SK-N-SH (cell line): Measurements from ENCODE around the gene CLPSL2. TPM values are rescaled to one million over a fixed set of nuclear protein-coding genes. Genes with fewer than 3 reads are reported as not detected.

Source experiments
- CTCF ChIA-PET: fragments of 300-600, 350-600 bp; formaldehyde crosslinking; extraction: SDS; loops from one replicate; lab custom pipeline; 2021; lab: Yijun Ruan, JAX
- POLR2A ChIA-PET: fragments of 350-600 bp; sonication (Branson Sonifier 250); formaldehyde crosslinking; extraction: SDS; loops from one replicate; lab custom pipeline; 2020; ENCODE audit warnings: antibody characterized with exemption, inconsistent platforms; lab: Yijun Ruan, JAX
- DNase-seq: peaks from one replicate; pipeline ENCODE4 v3.0.0; 2012
- H2AFZ ChIP-seq: fragments of 200-600 bp; sonication (generic); 2 replicates; pipeline ENCODE4 v1.8.1; 2016; ENCODE audit warnings: antibody characterized with exemption, mild to moderate bottlenecking, low read depth
- H3F3A ChIP-seq: fragments of 200-600 bp; sonication (generic); replicated peaks from 2 replicates; pipeline ENCODE3; 2016; ENCODE audit warnings: antibody characterized with exemption, mild to moderate bottlenecking; ENCODE audit not compliant: insufficient read depth
- H3K27ac ChIP-seq, 2 experiments: fragments of 200-500 bp in 1 of 2; fragments of 200-600 bp in 1 of 2; sonication (Bioruptor generic) in 1 of 2; sonication (generic), shearing (Covaris generic) in 1 of 2; 2 replicates each; pipeline versions ENCODE4 v1.5.1 to v1.6.1; 2014 to 2016; ENCODE audit warnings: low read depth in 2 of 2, inconsistent platforms in 1 of 2, low read length in 1 of 2, mild to moderate bottlenecking in 1 of 2, mixed read lengths in 1 of 2
- H3K27me3 ChIP-seq: fragments of 200-600 bp; sonication (generic), shearing (Covaris generic); 2 replicates; pipeline ENCODE4 v1.6.1; 2016; ENCODE audit warnings: mixed run types; ENCODE audit not compliant: insufficient read depth
- H3K36me3 ChIP-seq, 2 experiments: fragments of 200-500 bp in 1 of 2; fragments of 200-600 bp in 1 of 2; sonication (Bioruptor generic) in 1 of 2; sonication (generic) in 1 of 2; replicated peaks in 1 of 2; 2 replicates each; pipeline versions ENCODE3 to v1.5.1; 2014 to 2016; ENCODE audit warnings: low read length in 1 of 2, mild to moderate bottlenecking in 1 of 2; ENCODE audit not compliant: insufficient read depth in 2 of 2, control insufficient read depth in 1 of 2
- H3K4me1 ChIP-seq, 2 experiments: fragments of 200-500 bp in 1 of 2; fragments of 200-600 bp in 1 of 2; sonication (Bioruptor generic) in 1 of 2; sonication (generic), shearing (Covaris generic) in 1 of 2; 2 replicates each; pipeline versions ENCODE4 v1.5.1 to v1.6.1; 2014 to 2016; ENCODE audit warnings: low read depth in 1 of 2, low read length in 1 of 2, mixed run types in 1 of 2; ENCODE audit not compliant: insufficient read depth in 2 of 2, control insufficient read depth in 1 of 2
- H3K4me2 ChIP-seq: fragments of 200-600 bp; sonication (generic), shearing (Covaris generic); 2 replicates; pipeline ENCODE4 v1.6.1; 2017; ENCODE audit warnings: mixed run types
- H3K4me3 ChIP-seq, 2 experiments: fragments of 200-500 bp in 1 of 2; fragments of 200-600 bp in 1 of 2; sonication (Bioruptor generic) in 1 of 2; sonication (generic), shearing (Covaris generic) in 1 of 2; 2 replicates each; pipeline versions ENCODE4 v1.5.1 to v1.8.1; 2014 to 2016; ENCODE audit warnings: low read depth in 2 of 2, inconsistent platforms in 1 of 2, low read length in 1 of 2, mild to moderate bottlenecking in 1 of 2, mixed read lengths in 1 of 2, moderate library complexity in 1 of 2
- H3K79me2 ChIP-seq: fragments of 200-600 bp; sonication (generic); 2 replicates; pipeline ENCODE4 v1.8.1; 2017; ENCODE audit warnings: mild to moderate bottlenecking; ENCODE audit not compliant: insufficient read depth
- H3K9ac ChIP-seq: fragments of 200-600 bp; sonication (generic); 2 replicates; pipeline ENCODE4 v1.6.1; 2017; ENCODE audit warnings: mixed run types
- H3K9me2 ChIP-seq: fragments of 200-600 bp; sonication (generic); 2 replicates; pipeline ENCODE4 v1.6.1; 2017; ENCODE audit warnings: mixed run types
- H3K9me3 ChIP-seq: fragments of 200-600 bp; sonication (generic); 2 replicates; pipeline ENCODE4 v1.6.1; 2017; ENCODE audit warnings: mixed run types, mild to moderate bottlenecking, moderate library complexity
- H4K20me1 ChIP-seq: fragments of 200-600 bp; sonication (generic); 2 replicates; pipeline ENCODE4 v1.6.1; 2017; ENCODE audit warnings: mild to moderate bottlenecking, mixed run types; ENCODE audit not compliant: insufficient read depth
- CTCF ChIP-seq: fragments of 200-600 bp; sonication (generic); IDR thresholded peaks from 2 replicates; pipeline ENCODE4 v1.6.1; 2017; ENCODE audit warnings: antibody characterized with exemption, mild to moderate bottlenecking, moderate library complexity
- EZH2phosphoT487 ChIP-seq: fragments of 200-600 bp; sonication (generic); IDR thresholded peaks from 2 replicates; pipeline ENCODE4 v1.6.1; 2017; ENCODE audit warnings: low read depth, mixed run types, mild to moderate bottlenecking, antibody characterized with exemption, moderate library complexity, borderline replicate concordance
- FOXJ3 ChIP-seq: sonication (generic); formaldehyde crosslinking; IDR thresholded peaks from 2 replicates; pipeline ENCODE4 v1.5.1; 2020; ENCODE audit warnings: mild to moderate bottlenecking, missing genetic modification reagents
- FOXM1 ChIP-seq: IDR thresholded peaks from 2 replicates; pipeline ENCODE4 v1.4.0; 2012; ENCODE audit warnings: low read depth, mild to moderate bottlenecking
- GABPA ChIP-seq: IDR thresholded peaks from 2 replicates; pipeline ENCODE4 v1.4.0; 2012; ENCODE audit warnings: low read depth, mild to moderate bottlenecking
- JUND ChIP-seq: IDR thresholded peaks from 2 replicates; pipeline ENCODE4 v1.4.0; 2012
- NFIC ChIP-seq: IDR thresholded peaks from 2 replicates; pipeline ENCODE4 v1.4.0; 2012; ENCODE audit warnings: borderline replicate concordance
- NRF1 ChIP-seq: IDR thresholded peaks from 2 replicates; pipeline ENCODE4 v1.6.1; 2012; ENCODE audit warnings: low read depth, mild to moderate bottlenecking, low read length
- RCOR1 ChIP-seq: fragments of 150-350 bp; IDR thresholded peaks from 2 replicates; pipeline ENCODE4 v1.6.1; 2017; ENCODE audit warnings: antibody characterized with exemption, low read length
- REST ChIP-seq: IDR thresholded peaks from 2 replicates; pipeline ENCODE4 v1.6.1; 2012; ENCODE audit warnings: mild to moderate bottlenecking, low read depth, low read length, moderate library complexity
- RFX5 ChIP-seq: IDR thresholded peaks from 2 replicates; pipeline ENCODE4 v1.6.1; 2012; ENCODE audit warnings: mild to moderate bottlenecking, improper control_type of control experiment, low read length
- SMC3 ChIP-seq: IDR thresholded peaks from 2 replicates; pipeline ENCODE4 v1.6.1; 2012; ENCODE audit warnings: low read depth, low read length, improper control_type of control experiment
- TEAD4 ChIP-seq: IDR thresholded peaks from 2 replicates; pipeline ENCODE4 v1.4.0; 2012; ENCODE audit warnings: mild to moderate bottlenecking, borderline replicate concordance; ENCODE audit not compliant: insufficient read depth
- USF1 ChIP-seq: IDR thresholded peaks from 2 replicates; pipeline ENCODE4 v1.4.0; 2012; ENCODE audit warnings: low read depth, borderline replicate concordance
- WGBS: methylation state at CpG from one replicate; pipeline ENCODE4 v1.1.6; 2017; ENCODE audit warnings: low lambda C conversion rate; 5-methylcytosine and 5-hydroxymethylcytosine counted together
- polyA plus RNA-seq, 3 experiments: library from polyadenylated mRNA; depleted of rRNA; stranded (reverse); fragments of >200 nt; gene quantifications; 2 replicates each; pipeline ENCODE4 v1.2.3, GENCODE V29; 2012
- TF ChIP-seq, protein P1 (sequence below): IDR thresholded peaks from 2 replicates; pipeline ENCODE4 v1.4.0; 2012; ENCODE audit warnings: low read depth, borderline replicate concordance
- TF ChIP-seq, protein P2 (sequence below): IDR thresholded peaks from 2 replicates; pipeline ENCODE4; 2012

Gene CLPSL2
- polyA plus RNA-seq, 1 of the 3 experiments (the other 2 are of a cell fraction), result not detected

GRCh38 chr6:35790683-35791082 is 14.3 kb downstream of the CLPSL2 start (continued):
- TF ChIP-seq, protein P1, sequence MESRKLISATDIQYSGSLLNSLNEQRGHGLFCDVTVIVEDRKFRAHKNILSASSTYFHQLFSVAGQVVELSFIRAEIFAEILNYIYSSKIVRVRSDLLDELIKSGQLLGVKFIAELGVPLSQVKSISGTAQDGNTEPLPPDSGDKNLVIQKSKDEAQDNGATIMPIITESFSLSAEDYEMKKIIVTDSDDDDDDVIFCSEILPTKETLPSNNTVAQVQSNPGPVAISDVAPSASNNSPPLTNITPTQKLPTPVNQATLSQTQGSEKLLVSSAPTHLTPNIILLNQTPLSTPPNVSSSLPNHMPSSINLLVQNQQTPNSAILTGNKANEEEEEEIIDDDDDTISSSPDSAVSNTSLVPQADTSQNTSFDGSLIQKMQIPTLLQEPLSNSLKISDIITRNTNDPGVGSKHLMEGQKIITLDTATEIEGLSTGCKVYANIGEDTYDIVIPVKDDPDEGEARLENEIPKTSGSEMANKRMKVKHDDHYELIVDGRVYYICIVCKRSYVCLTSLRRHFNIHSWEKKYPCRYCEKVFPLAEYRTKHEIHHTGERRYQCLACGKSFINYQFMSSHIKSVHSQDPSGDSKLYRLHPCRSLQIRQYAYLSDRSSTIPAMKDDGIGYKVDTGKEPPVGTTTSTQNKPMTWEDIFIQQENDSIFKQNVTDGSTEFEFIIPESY, result no peak
- no peak for TF ChIP-seq NRF1
- no peak for TF ChIP-seq GABPA
- TF ChIP-seq, all 33 proteins: peak for 0

DNA sequence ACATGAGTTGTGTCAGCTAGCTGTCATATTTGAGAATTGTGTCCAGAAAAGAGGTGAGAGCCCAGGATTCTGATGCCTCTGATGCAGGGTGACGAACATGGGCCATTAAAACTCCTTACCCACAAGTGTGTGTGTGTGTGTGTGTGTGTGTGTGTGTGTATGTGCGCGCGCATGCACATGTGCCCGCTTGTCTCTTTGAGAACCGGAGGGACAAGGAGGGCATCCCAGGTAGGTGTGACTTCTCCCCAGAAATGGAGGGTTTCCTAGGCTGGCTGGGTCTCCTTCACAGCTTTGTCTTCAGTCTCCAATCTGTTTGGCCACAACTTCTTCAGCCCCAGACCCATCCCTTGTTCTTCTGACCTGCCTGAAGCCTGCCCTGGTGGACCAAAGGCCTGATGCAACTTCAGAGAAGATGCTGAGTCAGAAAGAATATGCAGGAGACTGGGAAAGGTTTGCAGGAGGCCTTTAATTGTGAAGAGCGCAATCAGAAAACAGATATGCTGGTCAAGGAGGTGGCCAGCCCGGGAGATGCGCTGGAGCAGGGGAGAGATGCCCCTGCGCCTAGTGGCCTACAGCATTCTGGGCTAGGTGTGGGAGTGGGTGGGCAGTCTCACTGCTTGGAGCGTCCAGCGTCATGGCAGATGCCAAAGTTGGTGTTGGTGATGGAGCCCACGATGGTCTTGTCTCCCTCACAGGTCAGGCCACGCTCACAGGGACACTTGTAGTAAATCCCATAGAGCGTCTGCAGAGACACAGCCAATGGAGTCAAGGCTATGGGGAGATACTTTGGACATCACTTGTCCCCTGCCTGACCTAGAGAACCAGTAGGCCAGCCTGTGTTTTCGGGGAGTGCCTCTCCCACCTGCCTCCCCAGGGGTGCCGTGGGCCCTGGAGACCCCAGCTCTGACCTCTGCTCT is 18.4 kb downstream of the CLPSL2 start:
- CTCF ChIA-PET, result no interaction called here
- H3K27ac ChIP-seq, result no peak overlapping the region
- no peak overlapping the region for H2AFZ ChIP-seq
- no peaks in the 10 kb centered on the region for H3K36me3 ChIP-seq
- WGBS, result 82% methylated on average over 17 of the region's 17 CpGs
- H3F3A ChIP-seq, result no peaks in the 10 kb centered on the region
- no peak overlapping the region for H3K9ac ChIP-seq
- TF ChIP-seq RCOR1 (no peak), NRF1 (no peak), USF1 (no peak), NFIC (no peak), JUND (no peak), TEAD4 (no peak), REST (no peak), SMC3 (no peak), RFX5 (no peak), CTCF (no peak), EZH2phosphoT487 (no peak), FOXJ3 (CRISPR knock-in tag) (no peak), FOXM1 (no peak)
- TF ChIP-seq, protein P2, sequence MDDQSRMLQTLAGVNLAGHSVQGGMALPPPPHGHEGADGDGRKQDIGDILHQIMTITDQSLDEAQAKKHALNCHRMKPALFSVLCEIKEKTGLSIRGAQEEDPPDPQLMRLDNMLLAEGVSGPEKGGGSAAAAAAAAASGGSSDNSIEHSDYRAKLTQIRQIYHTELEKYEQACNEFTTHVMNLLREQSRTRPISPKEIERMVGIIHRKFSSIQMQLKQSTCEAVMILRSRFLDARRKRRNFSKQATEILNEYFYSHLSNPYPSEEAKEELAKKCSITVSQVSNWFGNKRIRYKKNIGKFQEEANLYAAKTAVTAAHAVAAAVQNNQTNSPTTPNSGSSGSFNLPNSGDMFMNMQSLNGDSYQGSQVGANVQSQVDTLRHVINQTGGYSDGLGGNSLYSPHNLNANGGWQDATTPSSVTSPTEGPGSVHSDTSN, result no peak
- H3K9me3 ChIP-seq, result no peaks in the 10 kb centered on the region
- H3K79me2 ChIP-seq, result no peaks in the 10 kb centered on the region
- no peak overlapping the region for H3K4me3 ChIP-seq
- no peaks in the 10 kb centered on the region for H3K9me2 ChIP-seq
- H3K27me3 ChIP-seq, result peaks cover 10% of the 10 kb centered on the region
- H3K4me2 ChIP-seq, result no peak overlapping the region
- DNase-seq, result no peak
- POLR2A ChIA-PET, result no interaction called here
- no peaks in the 10 kb centered on the region for H4K20me1 ChIP-seq
- H3K4me1 ChIP-seq, result no peaks in the 10 kb centered on the region
